Activated CD8-positive, alpha-beta memory T cell treated with anti-CD3 and anti-CD28 coated beads, Interleukin-2, amount 50 U/mL, for 48 hours (primary cell): ENCODE measurements around the gene GALNT7.
"Not testable (repeated sequence)": the region's sequence is repeated elsewhere in the genome, so short reads cannot be mapped to it uniquely, and the experiment has no call there.

Source experiments
- DNase-seq: peaks from one replicate; pipeline ENCODE4 v3.0.0-alpha.2; 2020

Gene GALNT7

DNA sequence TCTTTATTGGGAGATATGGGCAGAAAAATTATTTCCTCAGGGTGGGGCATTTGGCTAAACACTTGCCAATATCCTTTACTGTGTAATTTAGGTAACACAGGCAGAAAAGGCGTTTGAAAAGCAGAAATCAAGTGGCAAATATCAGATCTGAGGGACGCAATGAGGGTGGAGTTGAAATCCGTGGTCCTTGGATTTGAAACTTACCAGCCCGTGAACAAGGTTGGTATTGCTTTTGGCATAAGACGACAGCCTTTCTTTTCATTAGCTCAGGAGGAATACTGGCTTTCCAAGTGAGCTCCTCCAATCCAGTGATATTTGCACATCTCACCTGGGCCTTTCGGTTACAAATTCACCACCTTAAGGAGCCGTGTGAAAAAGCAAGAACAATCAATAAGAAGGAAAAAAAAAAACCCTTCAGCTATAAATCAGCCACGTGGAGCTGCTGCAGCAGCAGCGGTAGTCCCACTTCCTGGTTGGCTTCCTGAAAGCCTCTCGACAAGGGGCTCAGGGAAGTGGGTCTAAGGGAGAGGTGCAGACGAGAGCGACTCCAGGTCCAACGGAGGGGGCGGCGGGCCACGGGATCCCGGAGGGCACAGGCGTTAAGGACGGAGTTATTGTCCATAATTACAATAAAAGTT, 734 bp upstream of the GALNT7 start:
- no peak for DNase-seq

DNA sequence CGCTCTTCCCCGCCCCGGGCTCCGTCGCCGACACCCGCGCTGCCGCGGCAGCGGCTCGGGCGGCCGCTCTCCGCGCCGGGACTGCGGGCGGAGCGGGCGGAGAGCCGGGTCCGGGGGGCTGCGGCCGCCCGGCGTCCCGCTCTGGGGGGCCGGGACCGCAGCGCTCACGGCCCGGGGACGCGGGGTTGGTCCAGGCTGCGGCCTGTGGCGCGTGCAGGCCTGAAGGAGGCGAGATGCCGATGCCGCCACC, 492 bp downstream of the GALNT7 start:
- DNase-seq, result no peak

DNA sequence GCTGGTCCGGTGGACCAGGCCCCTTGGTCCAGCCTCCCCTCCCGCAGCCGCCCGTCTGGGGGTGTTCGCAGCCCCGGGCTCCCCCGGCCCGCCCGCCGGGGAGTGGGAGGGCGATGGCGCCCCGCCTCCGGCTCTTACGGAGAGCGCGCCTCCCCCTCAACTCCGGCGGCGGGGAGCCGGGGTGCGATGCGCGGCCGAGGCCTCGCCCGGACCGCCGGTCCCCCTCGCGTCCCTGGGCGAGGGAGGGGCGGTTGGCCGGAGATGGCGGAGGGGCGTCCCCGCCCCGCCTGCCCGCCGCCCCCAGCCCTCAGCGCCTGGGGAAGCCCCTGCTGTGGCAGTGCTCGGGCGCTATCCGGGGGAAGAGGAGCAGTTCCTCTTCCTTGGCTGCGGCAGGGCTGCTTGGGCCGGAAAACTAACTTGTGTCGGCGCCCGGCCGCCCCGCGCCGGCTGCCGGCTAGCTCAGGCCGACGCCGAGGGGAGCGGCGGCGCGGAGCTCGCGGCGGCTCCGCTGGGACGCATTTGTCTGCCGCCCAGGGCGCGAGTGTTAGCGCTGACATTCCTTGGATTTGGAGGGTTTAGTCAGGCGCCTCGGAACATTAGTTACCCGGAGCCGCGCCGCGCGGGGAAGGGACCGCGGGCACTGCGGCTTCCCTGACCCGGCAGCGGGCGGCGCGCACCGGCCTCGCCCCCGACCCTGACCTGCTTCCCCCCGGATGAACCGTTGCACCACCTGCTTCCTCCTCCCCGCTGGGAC, 994 bp downstream of the GALNT7 start:
- peak; percentile 79 for DNase-seq

DNA sequence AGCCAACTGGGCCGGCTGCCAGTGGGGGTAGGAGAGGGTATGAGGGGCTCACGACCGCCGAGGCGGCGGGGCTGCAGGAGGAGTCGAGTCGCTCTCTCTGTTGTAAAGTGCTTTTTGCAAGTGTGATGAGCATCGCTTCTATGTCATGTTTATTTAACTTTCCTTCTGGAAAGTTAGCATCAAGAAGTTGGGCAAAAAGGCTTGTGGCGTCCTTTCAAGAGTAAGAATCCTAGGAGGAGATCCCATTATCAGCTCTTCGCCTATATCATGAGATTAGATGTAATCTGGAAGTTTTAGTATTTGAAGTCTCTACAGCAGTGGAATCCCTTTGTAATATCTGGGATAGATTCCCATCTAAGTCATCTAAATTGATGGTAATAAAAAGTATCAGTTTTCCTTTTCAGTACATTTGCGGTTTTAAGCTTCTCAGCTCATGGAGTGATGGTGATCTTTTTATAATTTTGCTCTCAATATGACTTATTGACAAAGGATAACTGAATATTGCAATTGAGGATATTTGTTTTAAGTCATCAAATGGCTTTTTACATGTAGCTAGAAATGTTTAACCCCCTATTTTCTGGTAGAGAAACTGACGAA, 1.7 kb downstream of the GALNT7 start:
- DNase-seq, result no peak

DNA sequence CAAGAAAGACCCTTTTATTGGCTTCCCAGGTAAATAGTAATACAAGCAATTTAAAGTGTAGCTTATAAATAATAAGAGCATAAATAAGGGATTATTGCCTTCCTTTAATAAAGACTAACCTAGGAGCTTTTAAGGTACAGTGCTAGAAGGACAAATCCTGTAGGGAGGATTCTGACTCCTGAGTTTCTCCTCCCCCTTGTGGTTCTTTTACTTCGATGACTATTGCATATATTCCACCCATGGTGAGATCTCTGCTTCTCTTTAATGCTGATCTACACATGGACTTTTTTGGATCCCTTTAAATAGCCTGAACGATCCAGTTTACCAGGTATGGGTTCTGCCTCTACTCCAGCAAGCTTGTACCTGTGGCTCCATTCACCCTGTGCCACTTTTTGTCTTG, 2.5 kb downstream of the GALNT7 start:
- DNase-seq, result no peak

DNA sequence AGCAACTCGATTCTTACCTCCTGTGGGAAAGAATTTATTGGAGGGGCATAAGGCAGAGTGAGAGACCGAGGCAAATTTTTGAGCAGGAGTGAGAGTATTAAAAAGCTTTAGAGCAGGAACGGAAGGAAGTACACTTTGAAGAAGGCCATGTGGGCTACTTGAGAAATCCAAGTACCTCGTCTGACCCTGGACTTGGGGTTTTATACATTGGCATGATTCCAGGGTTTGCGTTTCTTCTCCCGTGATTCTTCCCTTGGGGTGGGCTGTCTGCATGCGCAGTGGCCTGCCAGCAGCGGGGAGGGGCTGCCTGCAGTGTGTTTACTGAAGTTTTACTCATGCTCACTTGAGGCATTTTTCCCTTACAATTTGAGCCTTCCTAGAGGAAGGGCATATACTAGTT, 3.4 kb downstream of the GALNT7 start:
- DNase-seq, result no peak

DNA sequence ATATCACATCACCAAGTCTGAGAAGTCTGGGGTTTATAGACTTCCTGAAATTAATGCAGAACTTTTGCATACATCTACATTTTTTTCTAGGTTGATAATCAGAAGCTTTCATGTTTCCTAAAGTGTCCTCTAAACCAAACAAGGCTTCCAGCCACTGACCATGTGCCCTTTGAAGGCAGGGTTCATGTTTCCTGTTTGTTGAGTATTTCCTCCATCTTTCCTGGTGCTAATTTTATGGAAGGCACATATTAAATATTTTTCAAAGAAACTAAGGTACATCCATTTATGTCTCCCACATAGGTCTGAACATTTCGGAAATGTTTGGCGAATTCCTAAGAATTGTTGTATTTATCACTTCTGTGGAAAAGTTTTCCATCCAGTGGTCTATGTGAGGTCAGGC, 5.6 kb downstream of the GALNT7 start:
- DNase-seq, result no peak

DNA sequence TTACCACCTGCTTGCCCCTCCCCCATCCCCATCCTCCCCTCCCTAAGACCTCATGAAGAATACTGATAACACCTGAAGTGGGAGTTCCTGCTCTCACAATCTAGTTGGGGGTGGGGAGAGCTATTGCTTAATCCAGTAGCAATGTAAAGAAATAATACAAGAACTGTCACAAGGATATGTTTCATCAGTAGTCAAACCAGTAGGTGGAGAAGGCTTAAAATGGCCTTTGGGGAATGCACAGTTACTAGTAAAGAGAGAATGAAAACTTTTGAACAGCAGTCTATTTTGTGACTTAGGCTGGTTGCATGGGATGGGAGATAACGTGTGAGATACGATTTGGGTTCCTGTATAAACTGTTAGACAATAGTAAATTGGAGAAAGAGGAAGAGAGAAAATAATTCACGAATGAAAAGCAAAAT, 6.0 kb downstream of the GALNT7 start:
- DNase-seq, result no peak

DNA sequence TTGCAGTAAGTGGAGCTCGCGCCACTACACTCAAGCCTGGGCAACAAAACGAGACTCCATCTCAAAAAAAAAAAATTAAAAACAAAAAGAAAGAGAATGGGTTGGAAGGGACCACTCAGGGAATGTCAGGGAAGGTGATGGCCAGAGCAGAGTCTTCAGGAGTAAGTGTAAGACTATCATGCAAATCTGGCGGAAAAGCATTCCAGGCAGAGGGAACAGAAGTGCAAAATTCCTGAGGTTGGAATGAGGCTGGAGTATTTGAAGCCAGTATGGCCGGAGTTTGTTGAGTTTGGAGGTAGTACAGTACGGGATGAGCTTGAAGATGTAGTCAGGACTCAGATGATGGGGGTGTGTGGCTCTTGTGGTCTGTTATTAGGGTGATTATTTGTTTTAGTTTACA, 7.4 kb downstream of the GALNT7 start:
- DNase-seq, result no peak

DNA sequence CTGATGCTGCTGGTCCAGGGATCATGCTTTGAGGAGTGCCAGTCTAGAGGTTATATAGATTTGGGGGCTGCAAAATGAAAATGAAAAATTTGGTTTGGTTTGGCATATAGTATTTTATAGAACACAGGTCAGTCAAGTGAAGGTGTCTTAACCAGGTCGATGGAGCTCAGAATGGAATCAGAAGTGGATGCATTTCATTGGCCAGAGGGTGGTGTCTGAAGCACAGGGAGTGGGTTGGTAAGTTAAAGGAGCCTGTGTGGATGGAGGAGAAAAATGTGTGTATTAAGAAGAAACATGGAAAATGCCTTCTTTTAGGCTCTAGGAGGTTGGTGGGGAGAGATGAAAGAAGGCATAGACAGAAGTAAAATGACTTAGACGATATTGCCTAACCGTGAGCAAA, 8.6 kb downstream of the GALNT7 start:
- no peak for DNase-seq

DNA sequence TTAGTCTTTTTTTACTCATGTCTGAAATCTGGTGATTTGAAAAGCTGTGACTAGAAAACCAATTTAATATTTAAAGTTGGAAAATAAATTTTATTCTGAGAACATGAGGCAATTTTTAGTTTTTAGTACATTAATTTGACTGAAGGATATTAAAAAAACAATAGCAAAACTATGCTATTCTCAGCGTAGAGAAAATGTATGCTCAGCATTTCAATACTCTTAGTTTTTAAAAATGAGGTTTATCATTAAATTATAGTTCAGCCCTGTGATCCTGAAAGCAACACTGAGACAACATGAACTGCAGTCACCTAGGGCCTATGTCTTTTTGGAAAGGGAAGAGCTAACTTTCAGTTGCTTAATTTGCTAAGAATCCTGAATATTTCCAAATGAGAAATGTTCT, 9.5 kb downstream of the GALNT7 start:
- DNase-seq, result no peak

DNA sequence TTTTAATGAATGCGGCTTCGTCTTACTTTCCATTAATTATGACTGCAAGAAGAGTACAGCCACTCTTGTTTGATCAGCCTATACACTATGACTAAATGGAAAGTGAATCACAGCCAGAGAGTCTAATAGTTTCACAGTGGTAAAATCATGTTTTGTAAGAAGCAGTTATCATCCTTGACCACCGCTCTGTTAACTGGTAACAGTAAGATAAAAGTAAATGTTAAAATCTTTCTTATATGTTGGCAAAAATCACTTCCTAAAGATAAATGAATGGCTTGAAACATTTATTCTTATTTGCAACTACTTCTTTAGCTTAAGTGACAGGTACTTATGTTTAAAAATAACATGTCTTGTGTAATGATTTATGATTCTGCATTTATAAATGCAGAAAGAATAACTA, 13.2 kb downstream of the GALNT7 start:
- no peak for DNase-seq

DNA sequence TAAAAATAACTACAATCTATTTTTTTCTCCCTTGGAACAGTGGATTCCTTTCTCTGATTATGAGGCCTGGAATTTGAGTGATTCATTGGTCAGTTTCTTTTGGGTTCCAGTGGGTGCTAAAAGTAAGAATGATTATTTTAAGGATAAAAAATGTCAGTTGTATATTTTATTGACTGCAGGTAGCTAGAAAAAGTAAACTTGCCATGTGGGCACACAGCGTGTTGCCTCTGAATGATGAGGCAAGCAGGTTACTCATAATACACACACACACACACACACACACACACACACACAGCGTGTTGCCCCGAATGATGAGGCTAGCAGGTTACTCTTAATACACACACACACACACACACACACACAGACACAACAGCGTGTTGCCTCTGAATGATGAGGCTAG, 13.8 kb downstream of the GALNT7 start:
- DNase-seq, result no peak

DNA sequence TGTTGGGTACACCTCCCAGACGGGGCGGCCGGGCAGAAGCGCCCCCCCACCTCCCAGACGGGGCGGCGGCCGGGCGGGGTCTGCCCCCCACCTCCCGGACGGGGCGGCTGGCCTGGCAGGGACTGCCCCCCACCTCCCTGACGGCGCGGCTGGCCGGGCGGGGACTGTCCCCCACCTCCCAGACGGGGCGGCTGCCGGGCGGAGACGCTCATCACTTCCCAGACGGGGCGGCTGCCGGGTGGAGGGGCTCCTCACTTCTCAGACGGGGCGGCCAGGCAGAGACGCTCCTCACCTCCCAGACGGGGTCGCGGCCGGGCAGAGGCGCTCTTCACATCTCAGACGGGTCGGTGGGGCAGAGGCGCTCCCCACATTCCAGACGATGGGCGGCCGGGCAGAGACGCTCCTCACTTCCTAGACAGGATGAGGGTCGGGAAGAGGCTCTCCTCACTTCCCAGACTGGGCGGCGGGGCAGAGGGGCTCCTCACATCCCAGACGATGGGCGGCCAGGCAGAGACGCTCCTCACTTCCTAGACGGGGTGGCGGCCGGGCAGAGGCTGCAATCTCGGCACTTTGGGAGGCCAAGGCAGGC, 15.1 kb downstream of the GALNT7 start:
- not testable (repeated sequence) for DNase-seq

DNA sequence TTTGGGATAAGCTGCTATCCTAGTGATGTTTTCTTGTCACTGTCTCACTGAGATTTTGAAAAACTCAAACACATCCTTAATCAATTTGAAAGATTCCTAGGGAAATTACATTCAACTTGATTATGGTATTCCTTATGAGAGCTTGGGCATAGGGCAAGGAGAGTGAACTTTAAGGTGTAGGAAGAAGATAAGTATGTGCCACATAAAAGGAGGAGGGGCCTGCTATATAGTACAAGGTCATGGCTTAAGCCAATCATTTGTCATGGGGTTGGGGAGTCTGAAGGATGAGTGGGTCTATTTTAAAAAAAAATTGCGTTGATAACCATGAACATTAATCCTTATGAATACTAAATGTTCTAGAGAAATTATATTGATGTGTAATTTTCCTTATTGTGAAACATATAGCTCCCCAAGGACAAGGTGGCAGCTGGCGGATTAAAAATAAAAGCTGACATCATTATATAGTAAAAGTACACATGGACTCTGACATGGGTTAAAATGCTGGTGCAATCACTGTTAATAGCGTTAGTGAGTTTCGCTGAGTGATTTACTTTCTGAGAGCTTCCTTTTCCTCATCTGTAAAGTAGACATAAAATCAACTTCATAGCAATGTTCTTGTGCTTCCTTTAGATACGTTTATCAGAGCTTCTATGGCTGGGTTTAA, 17.4 kb downstream of the GALNT7 start:
- DNase-seq, result no peak

DNA sequence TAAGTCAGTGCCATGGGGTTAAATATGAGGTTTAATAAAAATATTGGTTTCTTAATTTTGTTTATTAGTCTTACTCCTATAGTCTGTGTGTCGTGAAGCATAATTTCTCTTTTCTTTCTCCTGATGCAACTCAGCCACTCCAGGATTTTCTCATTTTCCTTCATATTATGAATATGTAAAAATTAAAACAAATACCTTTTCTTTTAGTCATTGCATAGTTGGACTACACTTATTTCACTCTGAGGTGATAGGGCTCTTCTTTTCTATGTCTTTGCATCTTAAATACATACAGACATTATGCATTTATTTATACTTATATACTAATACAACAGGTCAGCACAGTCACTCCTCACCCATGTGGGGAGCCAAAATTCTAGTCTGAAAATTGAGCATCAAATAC, 19.1 kb downstream of the GALNT7 start:
- no peak for DNase-seq

DNA sequence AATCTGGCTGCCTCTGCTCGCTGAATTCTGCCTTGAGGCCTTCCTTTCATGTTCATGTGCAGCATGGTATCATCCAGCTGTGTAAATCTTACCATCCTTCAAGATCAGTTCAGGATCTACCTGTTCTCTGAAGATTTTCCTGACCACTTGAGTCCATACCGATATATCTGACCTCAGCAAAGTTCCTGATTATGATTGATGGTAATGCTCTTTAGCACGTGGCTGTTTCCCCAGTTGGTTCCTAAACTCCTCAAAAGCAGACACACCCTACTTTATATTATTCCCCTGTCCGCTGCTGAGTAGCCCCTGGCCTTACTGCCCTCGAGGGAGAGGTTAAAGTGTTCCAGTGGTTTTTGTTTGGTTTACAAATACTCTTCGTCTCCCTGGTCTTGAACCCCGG, 20.0 kb downstream of the GALNT7 start:
- no peak for DNase-seq

DNA sequence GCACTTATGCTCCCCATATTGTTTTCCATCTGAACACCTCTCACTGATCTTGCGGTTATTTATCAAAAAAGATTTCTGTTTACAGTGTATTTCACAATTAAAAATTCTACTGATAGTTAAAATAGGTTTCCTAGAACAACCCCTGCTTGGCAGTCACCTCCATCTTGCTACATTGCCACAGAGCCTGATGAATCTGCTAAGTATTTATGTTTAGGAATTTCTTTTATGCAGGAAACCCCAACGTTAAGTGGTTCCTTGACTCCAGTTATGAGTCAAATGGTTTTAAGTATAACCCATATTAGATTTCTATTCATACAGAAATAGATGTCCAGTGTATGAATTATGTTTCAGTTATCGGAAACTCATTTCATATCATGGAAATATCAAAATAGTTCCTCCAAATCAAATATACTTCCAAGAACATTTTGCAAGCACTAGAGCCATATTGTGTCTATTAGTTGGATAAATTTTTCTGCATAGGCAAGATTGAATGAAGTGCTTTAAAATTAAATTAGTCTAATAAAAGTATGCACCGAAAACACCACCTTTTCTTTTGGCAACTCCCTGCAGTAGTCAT, 20.6 kb downstream of the GALNT7 start:
- DNase-seq, result no peak

DNA sequence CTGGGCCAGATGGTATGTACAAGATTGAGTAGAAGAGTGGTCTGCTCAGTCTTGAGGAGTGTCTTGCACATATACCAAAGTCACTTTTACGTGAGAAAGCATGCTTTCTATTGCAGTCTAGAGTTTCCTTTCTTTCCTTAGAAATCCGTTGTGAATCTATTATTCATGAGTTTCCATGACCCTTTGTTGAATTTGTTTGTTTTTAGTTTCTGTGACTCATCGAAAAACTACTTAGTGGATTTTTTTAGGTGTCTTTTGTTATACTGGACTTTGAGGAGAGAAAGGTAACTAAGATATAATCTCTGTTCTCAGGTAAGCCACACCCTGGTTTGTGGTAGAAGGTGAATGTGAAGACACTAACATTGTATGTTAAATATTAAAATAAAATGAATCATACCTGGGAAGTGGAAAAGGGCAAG, 23.0 kb downstream of the GALNT7 start:
- DNase-seq, result no peak

DNA sequence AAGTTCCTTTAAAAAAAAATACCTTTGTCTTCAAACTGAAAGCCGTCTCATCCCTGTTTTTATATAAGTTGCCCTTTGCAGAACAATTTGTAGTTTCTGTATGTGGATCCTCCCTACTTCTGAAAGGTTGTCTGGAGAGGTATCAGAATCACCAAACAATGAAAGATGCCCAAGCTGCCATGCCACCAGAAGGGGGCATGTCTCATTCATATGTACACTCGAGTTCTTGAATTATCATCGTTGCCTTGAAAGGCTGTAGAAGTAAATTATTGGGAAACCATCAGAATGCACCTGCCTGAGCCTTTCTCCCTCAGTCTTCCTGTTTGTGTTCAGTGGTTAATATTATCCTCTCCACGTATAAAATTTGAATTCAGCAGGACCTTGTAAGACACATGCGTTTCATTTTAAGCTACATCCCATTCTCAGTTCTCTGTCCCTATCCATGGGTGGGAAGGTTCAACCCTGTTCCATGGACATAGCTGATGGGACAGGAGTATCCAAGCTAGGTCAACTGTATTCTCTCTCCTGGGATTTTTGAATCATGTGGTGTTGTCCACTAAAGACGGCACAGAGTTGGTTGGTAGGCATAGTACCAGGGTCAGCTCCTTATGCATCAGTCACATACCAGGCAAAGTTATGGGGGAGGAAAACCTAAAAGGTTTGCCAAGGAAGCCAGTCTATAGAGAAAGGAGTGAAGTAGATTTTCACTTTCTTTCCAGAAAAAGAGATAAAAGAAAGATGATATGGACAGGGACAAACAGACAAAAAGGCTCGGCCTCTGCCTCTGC, 24.0 kb downstream of the GALNT7 start:
- DNase-seq, result no peak

DNA sequence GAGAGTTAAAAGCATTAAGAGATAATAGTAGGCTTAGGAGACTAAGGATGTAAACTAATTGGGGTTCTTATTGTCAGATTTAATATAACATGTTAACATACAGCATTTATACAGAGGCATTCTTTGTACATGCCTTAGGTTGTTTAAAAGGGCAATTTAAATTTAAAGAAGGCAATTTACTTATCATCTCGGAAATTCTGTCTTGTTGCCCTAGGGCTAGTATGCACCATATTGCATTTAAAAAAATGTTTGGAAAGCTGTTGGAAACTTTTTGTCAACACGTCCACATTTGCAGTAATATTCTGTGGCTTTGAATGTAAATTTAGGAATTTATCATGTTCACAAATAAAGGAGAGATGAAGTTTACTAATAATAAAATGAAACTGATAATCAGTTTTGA, 25.5 kb downstream of the GALNT7 start:
- no peak for DNase-seq

DNA sequence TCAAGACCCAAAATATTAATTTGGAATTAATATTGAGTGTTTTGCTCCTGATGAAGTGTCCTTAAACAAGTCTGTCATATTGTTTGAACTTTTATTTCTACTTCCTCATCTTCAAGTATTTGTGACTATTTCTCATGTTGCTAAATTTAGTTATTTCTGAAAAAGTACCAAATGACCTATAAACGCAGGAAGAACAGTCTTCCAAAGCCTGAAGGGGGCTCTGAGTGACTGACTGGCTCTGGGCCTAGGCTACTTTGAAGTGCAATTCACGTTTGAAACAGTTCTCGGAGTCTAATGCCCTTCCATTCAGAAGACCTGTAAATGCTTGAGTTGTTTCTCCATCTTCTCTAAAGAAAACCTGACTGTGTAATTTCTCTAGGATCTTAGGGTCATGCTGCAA, 26.5 kb downstream of the GALNT7 start:
- DNase-seq, result no peak

DNA sequence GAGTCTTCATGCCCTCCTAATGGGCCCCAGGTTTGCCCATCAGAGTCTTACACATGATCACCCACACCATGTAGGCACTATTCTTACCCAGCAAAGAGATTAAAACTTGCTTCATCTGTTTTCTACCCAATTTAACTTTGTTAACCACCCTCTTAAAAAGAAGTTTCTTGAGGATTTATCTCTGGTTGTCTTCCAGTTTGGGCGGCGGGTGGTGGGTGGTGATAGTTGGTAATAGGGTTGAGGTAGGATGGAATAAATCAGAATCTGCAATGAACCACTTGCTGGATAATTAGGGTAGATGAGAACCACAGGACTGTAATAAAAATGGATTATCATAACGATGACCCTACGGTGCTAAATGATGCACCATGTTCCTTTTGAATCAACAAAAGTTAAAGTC, 30.9 kb downstream of the GALNT7 start:
- DNase-seq, result no peak
